NCI-H748 (cell line): ENCODE results near the gene POLR1A.

Experiments used
- DNase-seq: peaks from one replicate; lab custom pipeline; 2025; ENCODE audit not compliant: unreplicated experiment; lab: John Stamatoyannopoulos, UW

The POLR1A gene

DNA sequence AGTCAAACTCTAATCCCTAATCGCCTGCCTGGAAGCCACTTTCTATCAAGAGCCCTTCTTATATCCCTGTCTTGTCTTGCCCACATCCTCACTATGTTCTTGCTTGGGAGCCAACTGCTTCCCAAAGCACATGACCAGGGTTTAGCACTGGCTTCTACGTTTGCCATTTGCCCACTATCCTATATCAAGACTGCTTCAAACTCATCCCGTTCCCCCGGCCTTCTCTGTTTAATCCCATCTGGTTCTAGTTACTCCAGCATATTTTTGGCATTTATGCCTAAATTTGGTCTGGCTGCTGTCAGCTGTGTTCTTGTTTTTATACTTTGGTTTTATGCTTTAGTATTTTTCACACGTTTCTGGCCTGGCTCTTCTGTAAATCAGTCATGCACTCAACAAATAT is 40.2 kb downstream of the POLR1A start:
- DNase-seq = no peak

- DNase-seq = no peak
Observed at GRCh38 chr2:86064006-86064405, 41.7 kb downstream of the POLR1A start.

GRCh38 chr2:86062043-86062442 is 43.6 kb downstream of the POLR1A start:
- DNase-seq = no peak

- DNase-seq = no peak
Observed at GRCh38 chr2:86056590-86057331, 48.9 kb downstream of the POLR1A start.

DNA sequence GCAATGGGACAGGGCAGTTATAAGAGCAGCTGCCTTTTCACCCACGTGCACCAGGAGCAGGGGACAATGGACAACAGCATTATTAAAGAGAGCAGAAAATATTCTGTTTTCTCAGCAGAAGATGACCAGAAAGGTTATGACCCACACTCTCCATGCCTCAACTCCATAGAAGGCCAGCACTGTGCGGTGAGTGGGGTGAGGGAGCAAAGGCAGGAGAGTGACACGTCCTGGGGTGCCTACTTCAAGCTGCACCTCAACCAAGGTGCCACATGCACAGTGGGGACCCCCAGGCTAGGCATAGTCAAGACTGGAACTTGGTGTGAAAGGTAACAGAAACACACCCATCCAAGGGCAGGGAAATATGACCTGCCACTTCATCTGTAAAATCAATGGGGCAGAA is 50.4 kb downstream of the POLR1A start:
- DNase-seq = no peak

GRCh38 chr2:86054535-86055082 is 51.1 kb downstream of the POLR1A start:
- no peak for DNase-seq

DNA sequence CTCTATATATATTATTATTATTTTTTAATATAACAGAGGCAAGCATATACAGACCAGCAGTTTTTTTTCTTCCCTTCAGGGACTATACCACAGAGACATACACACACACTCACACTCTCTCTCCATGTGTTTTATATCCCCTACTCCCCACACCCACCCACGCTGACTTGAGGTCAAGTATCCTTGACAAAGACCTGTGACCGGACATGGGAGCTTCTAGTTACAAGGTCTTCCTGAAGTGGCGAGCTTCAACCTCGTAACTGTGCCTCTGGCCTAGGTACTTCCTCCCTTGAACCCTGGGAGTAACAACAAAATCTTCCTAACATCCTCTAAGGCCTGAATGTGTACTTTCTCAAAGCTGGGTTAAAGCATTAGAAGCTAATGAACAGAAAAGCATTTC is 52.5 kb downstream of the POLR1A start:
- no peak for DNase-seq

GRCh38 chr2:86052676-86053075 is 53.0 kb downstream of the POLR1A start:
- no peak for DNase-seq

- DNase-seq = no peak
Observed at GRCh38 chr2:86052265-86052664, 53.4 kb downstream of the POLR1A start.

- DNase-seq = no peak
Observed at GRCh38 chr2:86050301-86050700, 55.4 kb downstream of the POLR1A start.

DNA sequence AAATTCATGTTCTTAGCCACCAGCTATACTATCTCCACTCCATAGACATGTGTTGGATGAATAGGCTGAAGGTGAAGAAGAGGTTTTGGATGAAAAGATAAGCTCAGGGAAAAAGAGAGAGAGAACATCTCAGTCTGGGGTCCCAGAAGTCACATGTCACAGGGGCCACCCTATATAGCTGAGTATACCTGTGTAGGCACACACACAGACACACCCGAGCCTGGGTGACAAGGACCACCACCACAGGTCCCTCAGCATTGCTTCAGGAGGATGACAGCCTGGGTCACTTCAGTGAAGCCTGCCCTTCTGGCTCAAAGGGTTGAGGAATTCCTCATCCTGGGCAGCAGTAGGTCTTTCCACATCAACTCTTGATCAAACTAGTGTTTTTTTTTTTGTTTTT is 56.2 kb downstream of the POLR1A start:
- no peak for DNase-seq

DNA sequence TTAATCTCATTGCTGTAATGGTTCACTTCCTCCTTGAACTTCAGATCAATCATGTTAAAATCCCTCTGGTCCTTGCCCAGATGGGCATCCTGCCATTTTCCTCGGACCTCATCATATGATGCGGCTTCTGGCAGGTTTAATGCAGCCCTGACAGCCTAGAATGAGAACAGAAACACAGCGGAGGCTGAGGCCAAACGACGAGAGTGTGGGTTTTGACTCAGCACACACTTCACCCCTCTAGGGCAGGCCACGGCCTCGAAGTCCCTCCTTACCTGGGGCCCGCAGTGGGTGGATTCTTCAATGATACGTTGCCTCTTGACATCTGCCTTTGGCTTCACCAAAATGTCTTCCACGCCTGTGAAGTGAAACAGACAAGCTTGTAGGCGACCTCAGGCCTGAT is 56.8 kb downstream of the POLR1A start:
- DNase-seq = no peak

DNA sequence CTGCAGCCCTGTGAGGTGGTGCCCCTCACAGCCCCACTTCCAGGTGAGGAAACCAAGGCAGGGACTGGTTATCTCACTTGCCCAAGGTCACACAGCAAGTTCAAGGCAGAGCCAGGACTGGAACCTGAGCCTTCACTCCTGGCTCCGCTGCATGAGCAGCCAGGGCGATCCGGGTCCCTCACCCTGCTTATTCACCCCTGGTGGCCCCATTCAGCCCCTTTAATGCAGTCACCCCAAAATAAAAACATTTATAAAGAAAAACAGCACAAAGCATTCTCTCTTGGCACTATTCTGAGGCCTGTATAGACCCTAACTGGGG is 57.3 kb downstream of the POLR1A start:
- no peak for DNase-seq

- DNase-seq = no peak
Observed at GRCh38 chr2:86047575-86048382, 57.9 kb downstream of the POLR1A start.

- no peak for DNase-seq
Observed at GRCh38 chr2:86045541-86045940, 60.1 kb downstream of the POLR1A start.

- DNase-seq = no peak
Observed at GRCh38 chr2:86044614-86045013, 61.1 kb downstream of the POLR1A start.

DNA sequence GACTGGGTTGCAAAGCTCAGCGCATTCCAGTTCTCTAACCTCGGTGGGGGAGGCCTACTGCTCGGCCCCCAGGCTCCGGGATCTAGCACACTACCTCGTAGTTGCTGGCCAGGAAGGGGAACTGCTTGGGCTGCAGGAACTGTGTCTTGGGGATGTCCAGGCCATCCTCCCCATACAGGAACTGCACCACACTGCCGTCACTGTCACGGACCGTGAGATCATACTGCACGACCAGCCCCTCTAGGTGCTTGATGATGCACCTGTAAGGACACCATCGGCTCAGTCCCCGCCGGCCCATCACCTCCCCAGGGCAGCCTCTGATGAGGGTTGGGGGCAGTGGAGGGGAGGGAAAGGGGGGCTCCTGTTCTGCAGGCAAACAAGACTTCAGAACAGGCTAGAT is 61.6 kb downstream of the POLR1A start:
- no peak for DNase-seq

DNA sequence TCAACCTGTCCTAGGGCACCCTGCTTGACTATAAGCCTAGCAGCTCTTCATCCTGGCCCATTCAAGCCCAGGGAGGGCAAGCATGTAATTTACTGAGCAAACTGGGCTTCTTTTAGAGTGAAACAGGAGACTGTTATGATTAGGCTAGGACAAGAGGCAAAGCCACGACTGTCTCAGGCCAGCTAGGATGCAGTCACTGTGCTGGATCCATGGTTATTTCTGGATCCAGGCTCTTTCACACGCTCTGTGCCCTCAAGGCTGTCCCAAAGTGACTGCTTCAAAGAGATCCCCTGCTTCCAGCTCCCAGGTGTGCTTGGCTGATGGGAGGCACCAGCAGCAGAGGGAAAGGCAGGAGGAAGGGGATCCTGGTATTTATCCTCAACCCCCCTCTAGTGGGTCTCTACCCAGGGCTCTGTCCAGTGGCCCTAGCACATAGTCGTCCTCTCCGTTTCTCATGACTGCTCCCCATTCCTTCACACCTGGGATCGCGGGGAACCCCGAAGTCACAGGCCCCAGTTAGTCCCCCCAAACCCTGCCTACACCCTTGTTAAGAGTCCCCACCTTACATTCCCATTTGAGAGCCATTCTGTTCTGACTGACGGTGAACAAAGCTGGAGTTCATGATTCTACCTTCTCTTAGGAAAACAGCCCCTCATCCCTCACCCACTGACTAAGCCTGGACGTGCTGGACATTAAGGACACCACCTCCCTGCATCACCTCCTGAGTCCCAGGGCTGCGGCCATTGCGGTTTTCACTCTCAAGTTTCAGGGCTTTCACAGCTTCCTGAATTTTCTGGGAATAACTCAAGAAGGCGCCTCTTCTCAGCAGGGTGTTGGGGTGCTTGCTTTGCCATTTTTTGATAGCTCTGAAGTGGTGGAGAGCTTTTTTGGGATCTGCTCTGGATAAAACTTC is 63.2 kb downstream of the POLR1A start:
- no peak for DNase-seq

DNA sequence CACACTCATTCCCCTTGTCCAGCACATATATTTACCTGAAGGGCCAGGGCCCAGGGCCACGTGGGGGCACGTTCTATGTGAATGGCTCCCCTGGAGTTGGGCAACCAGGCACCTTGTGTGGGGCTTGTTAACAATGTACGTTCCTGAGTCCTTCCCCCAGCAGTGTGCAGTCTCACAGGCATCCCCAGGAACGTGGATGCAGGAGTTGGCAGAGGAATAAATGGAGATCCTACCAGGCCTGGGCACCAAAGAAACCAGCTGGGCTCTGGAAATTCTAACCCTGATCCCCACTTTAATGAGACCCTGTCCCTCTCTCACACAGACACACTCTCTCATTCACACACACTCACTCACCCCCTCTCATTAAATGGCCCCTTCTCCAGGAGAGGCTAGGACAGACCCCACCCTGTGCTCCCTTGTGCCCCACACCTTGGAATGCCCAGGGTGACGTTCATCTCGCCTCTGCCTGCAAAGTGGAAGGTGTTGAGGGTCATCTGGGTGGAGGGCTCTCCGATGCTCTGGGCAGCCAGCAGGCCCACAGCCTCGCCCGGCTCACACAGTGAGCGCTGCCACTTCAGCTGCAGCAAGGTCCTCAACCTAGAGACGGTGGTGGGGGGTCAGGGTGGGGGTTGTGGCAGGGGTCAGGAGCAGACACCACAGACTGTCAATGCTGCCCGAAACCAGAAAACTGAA is 65.6 kb downstream of the POLR1A start:
- no peak for DNase-seq

DNA sequence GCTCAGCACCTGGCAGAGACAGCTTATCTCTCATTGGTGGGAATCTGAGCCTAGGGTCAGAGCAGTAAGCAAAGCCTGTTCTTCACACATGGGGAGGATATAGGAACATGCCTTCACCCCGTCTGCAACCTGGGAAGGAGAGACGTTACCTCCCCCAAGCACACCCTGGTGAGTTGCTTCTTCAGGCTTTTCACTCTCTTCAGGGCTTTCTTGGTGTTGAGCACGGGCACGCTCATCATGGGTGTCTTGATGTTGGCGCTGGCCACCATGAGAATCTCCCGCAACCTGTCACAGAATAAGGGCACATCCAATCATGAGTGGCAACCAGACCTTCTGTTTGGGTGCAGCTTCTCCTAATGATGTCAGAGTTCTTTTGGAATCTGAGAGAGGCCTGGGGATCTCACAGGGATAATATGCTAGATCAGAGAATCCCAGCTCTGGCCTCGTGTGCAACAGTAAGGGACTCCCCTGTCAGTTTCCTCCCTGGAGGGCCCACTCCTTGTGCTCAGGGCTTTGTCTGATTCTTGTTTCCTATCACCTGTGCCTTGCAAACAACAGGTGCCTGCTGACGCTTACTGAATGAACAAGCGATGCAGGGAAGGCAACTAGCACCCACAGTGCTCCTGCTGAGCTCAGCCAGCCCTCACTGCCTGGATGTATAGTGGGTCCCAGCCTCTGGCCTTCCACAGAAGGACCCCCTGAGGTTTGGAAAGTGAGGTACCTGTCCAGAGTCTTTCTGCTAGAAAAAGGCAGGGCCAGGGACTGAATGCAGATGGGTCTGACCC is 66.3 kb downstream of the POLR1A start:
- no peak for DNase-seq
